Measurements from ENCODE around the gene LYZL2.
"Not testable (repeated sequence)": the region's sequence is repeated elsewhere in the genome, so short reads cannot be mapped to it uniquely, and the experiment has no call there.

The LYZL2 gene

DNA sequence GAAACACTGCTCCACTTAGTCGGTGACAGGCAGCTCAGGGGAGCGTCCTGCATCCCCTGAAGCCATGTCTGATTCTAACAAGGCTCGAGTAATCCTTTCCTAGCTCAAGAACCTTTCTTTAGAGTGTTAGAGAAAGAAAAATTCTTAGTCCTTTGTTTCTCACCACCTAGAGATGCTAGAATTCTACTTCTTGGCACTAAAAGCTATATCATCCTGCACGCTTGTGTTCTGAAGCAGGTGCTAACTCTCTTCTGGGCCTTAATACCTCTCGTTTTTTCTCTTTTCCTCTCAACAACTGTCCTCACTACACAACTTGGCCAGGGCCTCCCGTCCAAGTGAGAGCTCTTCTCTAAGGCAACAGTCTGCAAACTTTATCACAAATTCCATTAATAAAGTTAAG, at the start of gene LYZL2:
Gene LYZL2, minus strand, starts transcription at position 101 of the 400 bp plus-strand sequence. CDS start 2,838 bp downstream, outside the sequence.
- in situ Hi-C loops (cut with HindIII; ENCODE audit: low sequenced_read_pairs): no loop called here

DNA sequence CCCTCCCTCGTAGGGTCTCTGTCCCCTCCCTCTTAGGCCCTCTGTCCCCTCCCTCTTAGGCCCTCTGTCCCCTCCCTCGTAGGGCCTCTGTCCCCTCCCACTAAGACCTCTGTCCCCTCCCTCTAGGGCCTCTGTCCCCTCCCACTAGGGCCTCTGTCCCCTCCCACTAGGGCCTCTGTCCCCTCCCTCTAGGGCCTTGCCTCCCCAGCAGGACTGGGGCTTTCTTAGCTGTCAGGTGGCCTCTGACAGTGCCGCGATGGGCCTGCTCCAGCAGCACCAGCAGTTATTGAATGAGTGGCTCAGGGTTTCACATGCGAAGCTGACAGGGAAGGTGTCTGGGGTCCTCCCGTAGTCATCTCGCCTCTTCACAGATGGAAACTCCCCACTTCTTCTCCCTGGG, 48.1 kb upstream of the LYZL2 start:
- in situ Hi-C loops (cut with HindIII; ENCODE audit: low sequenced_read_pairs): not testable (repeated sequence)

DNA sequence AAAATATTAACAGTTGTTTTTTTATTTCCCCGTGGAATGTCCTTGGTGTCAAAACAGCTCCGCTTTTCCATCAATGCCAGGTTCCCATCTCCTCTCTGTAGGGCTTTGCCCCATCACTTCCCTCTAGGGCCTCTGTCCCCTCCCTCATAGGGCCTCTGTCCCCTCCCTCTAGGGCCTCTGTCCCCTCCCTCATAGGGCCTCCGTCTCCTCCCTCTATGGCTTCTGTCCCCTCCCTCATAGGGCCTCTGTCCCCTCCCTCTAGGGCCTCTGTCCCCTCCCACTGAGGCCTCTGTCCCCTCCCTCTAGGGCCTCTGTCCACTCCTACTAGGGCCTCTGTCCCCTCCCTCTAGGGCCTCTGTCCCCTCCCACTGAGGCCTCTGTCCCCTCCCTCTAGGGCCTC, 47.6 kb upstream of the LYZL2 start:
- in situ Hi-C loops (cut with HindIII; ENCODE audit: low sequenced_read_pairs): not testable (repeated sequence)

DNA sequence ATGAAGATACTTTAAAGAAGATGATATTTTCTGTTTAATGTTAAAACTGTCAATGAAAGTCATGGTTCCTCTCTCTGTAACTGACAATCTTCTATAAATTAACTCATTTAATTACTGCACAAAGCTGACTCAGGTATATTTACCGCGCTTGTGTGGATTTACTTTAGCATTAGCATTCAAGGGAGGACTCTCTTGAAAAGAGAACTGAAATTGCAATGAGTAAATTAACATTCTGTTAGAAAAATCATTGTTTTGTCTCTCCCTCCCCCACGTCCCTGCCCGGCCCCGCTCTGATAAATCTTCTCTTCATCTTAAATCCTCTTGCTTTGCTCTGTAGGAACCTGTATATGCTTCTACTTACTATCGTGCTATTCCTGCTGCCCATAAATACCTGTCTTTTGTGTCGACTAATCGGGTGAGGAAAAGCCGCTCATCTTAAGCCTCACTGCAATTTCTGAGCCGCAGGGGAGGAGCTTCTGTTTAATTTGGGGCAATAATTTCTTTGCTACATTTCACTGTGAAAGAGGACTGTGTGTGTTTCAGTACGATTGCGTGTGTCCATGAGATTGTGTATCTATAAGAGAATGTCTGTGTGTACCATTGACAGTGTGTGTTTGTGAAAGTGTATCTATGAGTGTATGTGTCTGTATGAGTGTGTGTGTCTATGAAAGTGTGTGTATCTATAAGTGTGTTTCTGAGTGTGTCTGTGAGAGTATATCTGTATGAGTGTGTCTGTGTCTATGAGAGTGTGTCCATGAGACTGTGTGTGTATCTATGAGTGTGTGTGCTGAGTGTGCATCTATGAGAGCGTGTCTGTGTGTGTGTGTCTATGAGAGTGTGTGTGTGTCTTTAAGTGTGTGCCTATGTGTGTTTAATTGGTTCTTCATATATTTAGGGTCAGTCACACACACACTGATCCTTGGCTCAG, 46.5 kb upstream of the LYZL2 start:
- in situ Hi-C loops (cut with HindIII; ENCODE audit: low sequenced_read_pairs): no loop called here

DNA sequence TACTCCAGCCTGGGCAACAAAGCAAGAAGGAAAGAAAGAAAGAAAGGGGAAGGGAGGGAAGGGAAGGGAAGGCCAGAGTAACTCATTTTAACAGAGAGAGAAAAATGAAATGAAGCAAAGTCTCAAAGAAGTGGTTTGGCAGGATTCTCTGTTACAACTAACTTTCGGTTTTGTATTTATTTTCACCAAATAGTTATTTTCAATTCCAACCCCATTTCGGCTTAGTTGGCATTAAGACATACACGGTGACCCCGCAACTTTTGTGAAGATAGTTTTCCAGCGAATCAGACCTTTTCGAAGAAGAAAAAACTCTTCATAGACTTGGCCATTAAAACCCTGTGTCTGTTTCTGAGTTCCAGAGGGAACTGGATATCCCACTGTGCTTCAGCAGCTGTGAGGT, 45.2 kb upstream of the LYZL2 start:
- in situ Hi-C loops (cut with HindIII; ENCODE audit: low sequenced_read_pairs): no loop called here

DNA sequence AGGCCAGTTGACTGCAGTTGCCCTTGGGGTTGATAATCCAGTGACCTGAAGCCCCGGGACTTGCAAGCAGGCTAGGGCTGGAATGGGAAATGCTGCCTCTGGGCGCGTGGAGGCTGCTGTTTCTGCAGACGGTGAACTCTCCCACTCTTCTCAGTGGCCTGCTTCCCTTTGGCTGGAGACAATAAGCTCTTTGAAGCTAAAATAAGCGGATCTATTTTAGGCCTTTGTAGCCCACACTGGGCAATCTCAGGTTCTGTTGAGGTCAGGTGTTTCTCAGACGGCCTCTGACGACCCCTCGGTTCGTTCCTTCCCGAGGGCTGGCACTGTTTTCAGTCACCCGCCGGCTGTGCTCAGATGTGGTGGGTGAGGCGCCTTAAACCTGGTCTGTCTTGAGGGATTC, 43.7 kb upstream of the LYZL2 start:
- in situ Hi-C loops (cut with HindIII; ENCODE audit: low sequenced_read_pairs): not testable (repeated sequence)

DNA sequence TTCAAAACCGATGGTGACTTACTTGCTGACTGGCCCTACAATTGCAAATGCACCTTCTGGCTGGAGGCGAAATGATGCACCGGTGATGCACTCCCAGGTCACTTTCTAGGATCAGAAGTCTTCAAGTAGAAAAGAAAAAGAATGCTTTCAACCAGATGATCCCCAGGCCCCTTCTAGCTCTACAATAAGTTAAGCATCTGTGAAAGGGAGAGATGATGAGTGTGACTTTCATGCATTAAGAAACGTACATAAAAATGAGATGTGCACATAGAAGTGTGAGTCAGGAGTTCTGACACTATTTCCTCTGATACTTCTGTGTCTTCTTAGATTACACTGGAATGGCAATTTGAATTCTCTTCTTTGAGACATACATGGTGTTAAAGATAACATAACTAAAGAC, 42.8 kb upstream of the LYZL2 start:
- in situ Hi-C loops (cut with HindIII; ENCODE audit: low sequenced_read_pairs): not testable (repeated sequence)

DNA sequence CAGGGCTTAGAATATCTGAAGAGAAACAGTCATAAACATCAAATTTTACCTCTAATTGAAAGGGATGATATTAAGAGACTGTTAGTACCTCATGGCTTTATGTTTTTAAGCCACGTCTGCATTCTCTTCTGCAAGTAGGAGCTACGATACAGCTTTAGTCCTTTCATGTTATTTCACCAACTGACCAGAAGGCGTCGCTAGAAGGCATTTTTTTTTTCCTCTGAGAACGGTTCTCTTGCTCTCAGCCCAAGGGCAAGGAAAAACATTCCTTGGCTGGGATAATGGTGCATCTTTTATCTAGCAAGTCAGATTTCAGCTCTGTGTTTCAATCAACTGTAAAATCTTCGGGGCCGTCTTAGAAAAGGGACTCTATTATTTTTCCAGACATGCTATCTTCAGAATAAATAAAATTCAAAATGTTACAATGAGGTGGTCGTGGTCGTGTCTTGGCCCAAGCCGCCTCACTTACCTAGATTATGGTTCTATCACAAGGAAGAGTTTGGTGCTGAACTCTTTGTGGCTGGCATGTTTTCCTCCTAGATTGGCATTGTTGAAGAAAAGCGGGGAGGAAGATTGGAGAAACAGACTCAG, 41.6 kb upstream of the LYZL2 start:
- in situ Hi-C loops (cut with HindIII; ENCODE audit: low sequenced_read_pairs): no loop called here

DNA sequence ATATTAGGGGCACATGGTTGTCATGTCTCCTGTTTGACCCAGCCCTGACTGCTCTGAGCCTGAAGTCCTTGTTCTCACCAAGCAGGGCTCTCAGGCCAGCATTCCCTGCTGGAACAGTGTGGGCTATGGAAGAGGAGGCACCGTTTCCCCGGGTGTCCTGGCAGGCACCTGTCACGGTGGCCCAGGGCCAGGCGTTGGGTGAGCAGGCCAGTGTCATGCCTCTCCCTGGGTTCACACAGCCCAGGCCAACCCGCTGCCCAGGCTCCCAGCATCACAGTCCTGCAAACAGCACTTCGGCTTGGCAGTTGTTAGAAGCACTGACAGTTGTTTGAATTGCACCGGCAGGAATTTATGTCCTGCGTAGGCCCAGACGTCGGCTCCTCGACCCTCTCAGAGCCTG, 38.4 kb upstream of the LYZL2 start:
- in situ Hi-C loops (cut with HindIII; ENCODE audit: low sequenced_read_pairs): not testable (repeated sequence)

DNA sequence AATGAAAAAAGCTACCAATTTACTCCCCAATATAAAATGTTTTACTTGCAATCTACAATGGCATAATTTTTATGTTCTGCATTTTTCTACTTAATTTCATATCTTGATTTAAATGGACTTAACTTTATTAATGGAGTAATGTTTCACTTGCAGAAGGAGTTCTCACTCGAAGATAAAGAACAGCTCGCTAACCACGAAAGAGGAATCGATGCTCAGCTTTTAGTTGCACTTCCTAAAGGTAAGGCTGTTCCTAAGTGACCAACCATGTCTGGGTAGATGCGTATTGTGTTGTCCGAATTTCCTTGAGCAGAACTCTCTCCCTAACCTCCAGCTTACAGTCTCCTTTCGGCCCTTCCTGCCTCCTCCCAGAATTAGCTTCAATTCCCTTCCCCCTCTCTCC, 33.9 kb upstream of the LYZL2 start:
- in situ Hi-C loops (cut with HindIII; ENCODE audit: low sequenced_read_pairs): not testable (repeated sequence)

DNA sequence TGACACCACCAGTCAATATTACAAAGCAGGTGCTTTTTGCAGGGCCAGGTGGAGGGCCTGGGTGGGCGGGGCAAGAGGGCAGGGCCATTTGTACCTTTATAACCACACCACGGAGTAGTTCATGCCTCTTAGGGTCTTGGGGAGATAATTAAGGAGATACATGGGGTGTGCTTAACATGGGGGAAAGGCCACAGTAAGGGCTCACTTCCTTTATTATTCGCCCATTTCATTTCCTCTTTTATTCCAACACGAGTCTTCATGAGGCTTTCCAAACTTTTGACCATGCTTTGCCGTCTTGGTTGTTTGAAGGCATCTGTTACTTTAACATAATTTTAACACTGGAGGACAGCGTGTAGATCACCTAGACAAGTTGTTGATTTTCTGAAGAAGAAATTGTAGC, 33.3 kb upstream of the LYZL2 start:
- in situ Hi-C loops (cut with HindIII; ENCODE audit: low sequenced_read_pairs): no loop called here

DNA sequence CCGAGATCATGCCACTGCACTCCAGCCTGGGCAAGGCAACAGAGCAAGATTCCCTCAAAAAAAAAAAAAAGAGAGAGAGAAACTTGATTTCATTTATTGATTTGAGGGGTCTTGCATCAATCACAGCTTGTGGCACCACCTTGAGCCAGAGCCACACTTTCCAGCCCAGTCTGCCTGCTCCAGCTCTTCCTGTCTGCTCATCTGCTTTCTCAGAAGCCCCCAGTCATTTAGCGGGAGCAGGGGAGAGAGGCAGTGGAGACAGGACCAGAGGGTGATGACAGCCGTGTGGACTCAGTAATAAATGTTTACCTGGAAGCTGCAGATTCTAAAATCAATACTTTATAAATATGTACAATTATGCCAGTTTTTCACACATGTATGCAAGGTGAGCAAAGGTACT, 30.8 kb upstream of the LYZL2 start:
- in situ Hi-C loops (cut with HindIII; ENCODE audit: low sequenced_read_pairs): not testable (repeated sequence)

DNA sequence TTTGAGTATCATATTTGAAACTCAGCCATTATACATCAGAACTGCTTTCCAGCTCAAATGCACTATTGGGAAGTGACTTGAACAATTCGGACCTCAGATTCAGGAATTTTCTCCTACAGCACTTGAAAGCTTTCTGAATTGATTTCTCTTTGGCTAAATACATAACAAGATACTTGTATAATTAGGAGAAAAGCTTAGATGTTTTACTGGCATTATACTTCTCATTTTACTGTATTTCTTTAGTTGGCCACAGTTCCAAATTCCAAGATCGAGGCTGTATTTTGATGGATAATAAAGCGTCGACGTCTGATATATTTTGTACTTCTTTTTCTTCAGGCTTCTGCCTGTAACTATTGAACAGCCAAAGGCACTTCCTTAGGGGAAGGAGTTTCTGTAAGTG, 26.7 kb upstream of the LYZL2 start:
- in situ Hi-C loops (cut with HindIII; ENCODE audit: low sequenced_read_pairs): no loop called here

DNA sequence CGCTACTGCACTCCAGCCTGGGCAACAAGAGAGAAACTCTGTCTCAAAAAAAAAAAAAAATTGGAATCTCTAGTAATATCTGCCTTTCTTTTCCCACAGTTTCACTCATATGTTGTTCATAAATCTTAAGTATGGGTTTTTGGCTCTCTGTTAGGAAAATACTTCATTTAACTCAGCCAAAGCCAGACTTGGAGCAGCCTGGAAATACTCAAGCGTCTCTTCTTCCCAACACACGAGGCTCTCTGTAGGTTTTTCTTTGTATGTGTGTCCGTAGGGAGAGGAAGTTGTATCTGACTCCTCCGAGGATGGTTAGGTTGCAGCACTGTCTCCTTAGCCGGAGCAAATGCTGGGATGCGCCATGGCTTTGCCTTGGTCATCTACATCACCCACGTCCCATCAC, 25.4 kb upstream of the LYZL2 start:
- in situ Hi-C loops (cut with HindIII; ENCODE audit: low sequenced_read_pairs): not testable (repeated sequence)

DNA sequence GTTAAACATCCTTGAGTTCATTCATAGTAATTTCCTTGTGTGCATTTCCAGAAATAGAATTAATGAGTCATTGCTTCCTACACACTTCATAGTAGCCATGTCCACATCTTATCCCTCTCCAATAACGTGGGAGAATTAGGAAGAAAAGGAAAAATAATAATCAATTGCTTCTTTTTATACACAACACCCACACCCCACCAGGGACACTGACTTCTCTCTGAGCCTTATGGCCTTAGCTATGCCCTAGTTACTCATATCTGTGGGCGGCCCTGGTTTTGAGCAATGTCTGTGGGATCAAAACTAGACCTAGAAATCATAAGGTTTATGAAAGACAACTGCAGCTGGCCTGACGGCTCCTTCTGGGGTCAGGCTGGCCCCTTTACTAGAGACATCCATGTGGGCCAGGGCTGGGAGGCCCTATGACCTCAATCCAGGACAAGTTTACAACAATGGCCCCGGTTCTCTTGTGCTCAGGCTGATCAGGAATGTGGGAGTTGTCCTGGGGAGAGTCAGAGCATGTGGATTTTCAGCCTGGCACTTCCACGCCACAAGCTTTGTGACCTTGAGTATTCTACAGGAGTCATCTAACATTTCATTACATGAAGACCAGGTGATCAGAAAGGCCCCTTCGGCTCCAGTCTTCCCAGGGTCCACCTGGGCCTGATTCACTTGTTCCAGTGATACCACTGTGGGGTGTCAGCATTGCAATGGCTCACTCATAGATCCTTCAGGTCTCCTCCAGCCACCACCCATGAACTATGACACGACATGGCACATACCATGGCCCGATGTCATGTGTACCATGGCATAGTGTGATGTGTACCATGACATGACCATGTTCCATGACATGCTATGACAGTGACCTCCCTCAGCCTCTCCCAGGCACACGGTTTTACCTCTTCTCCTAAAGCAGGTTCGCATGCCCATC, 22.2 kb upstream of the LYZL2 start:
- in situ Hi-C loops (cut with HindIII; ENCODE audit: low sequenced_read_pairs): not testable (repeated sequence)

DNA sequence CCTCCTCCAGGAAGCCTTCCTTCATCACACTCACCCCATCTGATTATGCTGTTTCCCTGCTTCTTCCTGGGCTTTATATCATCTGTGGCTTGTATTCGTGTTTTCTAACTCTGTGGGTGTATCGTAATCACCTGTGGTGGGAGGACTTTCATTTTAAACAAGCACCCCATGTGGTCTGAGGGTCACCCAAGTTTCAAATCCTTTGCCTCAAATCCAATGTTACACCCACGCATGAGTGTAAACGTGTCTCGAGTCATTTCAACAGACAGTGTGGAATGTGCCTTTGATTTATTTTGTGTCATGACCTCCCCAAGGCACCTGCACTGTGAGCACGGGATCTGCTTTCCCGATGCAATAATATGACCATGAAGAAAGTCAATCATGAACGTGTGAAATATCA, 17.5 kb upstream of the LYZL2 start:
- in situ Hi-C loops (cut with HindIII; ENCODE audit: low sequenced_read_pairs): no loop called here

DNA sequence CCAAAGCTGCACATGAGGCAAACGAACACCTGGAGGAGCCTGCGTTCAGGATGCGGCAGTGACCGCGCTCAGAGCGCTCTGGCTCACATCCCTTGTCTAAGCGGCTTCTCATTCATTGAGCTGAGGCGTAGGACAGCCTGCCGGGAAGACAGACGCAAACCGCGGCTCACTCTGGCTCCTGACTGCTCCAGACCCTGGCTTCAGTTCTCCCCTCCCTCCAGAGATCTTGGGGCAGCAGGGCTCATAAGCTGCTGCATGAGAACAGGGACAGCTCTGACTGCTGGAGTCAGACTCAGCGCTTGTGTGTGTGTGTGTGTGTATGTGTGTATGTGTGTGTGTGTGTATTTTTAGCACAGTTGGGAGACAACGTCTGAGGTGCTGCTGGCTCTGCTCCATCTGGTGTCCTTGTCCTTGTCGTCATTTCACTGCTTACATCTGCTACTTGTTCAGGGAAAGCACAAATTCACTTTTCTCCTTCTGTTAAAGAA, 15.8 kb upstream of the LYZL2 start:
- in situ Hi-C loops (cut with HindIII; ENCODE audit: low sequenced_read_pairs): no loop called here

DNA sequence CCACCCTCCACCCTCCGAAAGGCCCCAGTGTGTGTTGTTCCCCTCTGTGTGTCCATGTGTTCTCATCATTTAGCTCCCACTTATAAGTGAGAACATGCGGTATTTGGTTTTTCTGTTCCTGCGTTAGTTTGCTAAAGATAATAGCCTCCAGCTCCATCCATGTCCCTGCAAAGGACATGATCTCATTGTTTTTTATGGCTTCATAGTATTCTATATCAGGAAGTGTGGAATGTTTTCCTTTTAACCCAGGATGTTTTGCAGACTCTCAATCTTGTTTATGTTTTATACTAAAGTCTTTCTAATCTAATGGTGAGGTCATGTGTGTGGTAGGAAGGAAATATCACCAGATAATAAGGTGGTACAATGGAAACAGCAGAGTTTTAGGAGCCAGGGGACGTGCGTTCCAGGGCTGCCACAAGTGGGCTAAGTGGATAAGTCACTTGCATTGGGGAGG, 14.9 kb upstream of the LYZL2 start:
- in situ Hi-C loops (cut with HindIII; ENCODE audit: low sequenced_read_pairs): not testable (repeated sequence)

DNA sequence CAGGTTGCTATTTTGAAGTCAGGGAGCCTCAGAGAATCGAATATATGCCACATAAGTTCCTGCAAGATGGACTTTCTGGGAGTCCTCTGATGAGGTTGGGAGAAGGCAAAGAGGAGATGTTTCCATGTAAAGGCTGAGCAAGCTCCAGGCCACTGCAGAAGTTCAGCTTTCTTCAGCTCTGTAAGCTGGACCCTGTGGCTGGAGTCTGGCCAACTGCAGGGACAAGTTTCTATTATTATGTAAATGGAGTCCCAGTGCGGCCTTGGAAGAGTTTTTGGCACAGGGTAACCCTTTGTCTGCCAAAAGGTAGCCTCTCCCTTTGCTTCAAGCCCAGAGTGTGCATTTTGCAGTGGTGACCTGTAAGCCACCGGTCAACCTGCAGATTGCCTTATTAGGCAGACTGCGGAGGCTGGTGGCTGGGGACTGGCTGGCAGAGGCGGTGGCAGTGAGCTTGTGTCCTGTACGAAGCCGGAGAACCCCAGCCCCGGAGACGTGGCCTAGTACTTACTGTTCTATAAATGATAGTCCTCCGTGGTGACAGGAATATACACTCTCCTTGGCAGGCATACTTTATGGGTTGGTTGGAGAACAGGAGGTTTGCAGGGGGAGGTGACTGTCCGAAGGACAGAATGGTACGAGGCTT, 14.1 kb upstream of the LYZL2 start:
- in situ Hi-C loops (cut with HindIII; ENCODE audit: low sequenced_read_pairs): not testable (repeated sequence)

DNA sequence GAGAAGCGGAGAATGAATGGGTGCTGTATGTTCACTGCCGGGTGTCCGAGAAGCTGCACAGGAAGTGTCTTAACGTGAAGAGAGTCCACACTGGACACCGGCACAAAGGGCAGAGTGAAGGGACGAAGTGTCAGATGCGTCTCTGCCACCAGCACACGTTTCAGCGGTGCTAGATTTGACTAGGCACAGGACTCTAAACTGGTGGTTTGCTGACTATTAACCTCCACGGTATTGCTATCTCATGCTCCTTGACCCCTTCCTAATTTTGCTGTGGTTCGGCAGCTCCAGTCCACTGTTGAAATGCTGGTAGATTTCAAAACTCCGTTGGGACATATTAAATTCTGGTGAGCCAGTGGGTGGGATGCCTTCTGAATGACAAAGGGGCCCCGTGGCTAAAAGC, 13.3 kb upstream of the LYZL2 start:
- in situ Hi-C loops (cut with HindIII; ENCODE audit: low sequenced_read_pairs): not testable (repeated sequence)

All from DLD1 (cell line).